Neural progenitor cell (in vitro differentiated cells): ENCODE measurements around the gene PINLYP. TPM values are rescaled to one million over a fixed set of nuclear protein-coding genes. Genes with fewer than 3 reads are reported as not detected.

Experiments
- DNase-seq: peaks from one replicate; pipeline ENCODE4 v3.0.0-alpha.2; 2016; ENCODE audit warnings: low spot score
- H2AFZ ChIP-seq: fragments of 200-600 bp; sonication (generic); replicated peaks from 2 replicates; pipeline ENCODE4 v1.6.1; 2016; ENCODE audit warnings: antibody characterized with exemption
- H3F3A ChIP-seq: fragments of 200-600 bp; sonication (generic); 2 replicates; pipeline ENCODE4 v1.6.1; 2016; ENCODE audit warnings: antibody characterized with exemption, low read depth
- H3K27ac ChIP-seq: fragments of 200-600 bp; sonication (generic); 2 replicates; pipeline ENCODE4 v1.5.1; 2016; ENCODE audit warnings: mild to moderate bottlenecking
- H3K27me3 ChIP-seq: fragments of 200-600 bp; sonication (generic); 2 replicates; pipeline ENCODE4 v1.6.1; 2016; ENCODE audit warnings: mild to moderate bottlenecking, moderate library complexity
- H3K36me3 ChIP-seq: fragments of 200-600 bp; sonication (generic); 2 replicates; pipeline ENCODE4 v1.5.1; 2016
- H3K4me1 ChIP-seq: fragments of 200-600 bp; sonication (generic); 2 replicates; pipeline ENCODE4 v1.6.1; 2016; ENCODE audit warnings: mixed run types
- H3K4me2 ChIP-seq: fragments of 200-600 bp; sonication (generic); 2 replicates; pipeline ENCODE4 v1.6.1; 2016
- H3K4me3 ChIP-seq: fragments of 200-600 bp; sonication (generic); 2 replicates; pipeline ENCODE4 v1.5.1; 2016
- H3K79me2 ChIP-seq: fragments of 200-600 bp; sonication (generic); 2 replicates; pipeline ENCODE4 v1.6.1; 2016; ENCODE audit warnings: low read depth
- H3K9ac ChIP-seq: fragments of 200-600 bp; sonication (generic); 2 replicates; pipeline ENCODE4 v1.6.1; 2016
- H3K9me3 ChIP-seq: fragments of 200-600 bp; sonication (generic); 2 replicates; pipeline ENCODE4 v1.5.1; 2016; ENCODE audit warnings: low read depth
- H4K20me1 ChIP-seq: fragments of 200-600 bp; sonication (generic); 2 replicates; pipeline ENCODE4 v1.6.1; 2016; ENCODE audit warnings: low read depth
- H3K27ac Mint-ChIP-seq: 3 replicates; pipeline ENCODE4 v1.8.0; 2021; ENCODE audit warnings: mixed read lengths
- H3K27me3 Mint-ChIP-seq: 2 replicates; pipeline ENCODE4 v1.8.0; 2022; ENCODE audit warnings: low read depth, mild to moderate bottlenecking, inconsistent platforms, moderate library complexity, mixed read lengths; ENCODE audit not compliant: insufficient read depth
- H3K36me3 Mint-ChIP-seq: 3 replicates; pipeline ENCODE4 v1.8.0; 2021; ENCODE audit warnings: mixed read lengths
- H3K4me1 Mint-ChIP-seq: 3 replicates; pipeline ENCODE4 v1.8.0; 2021; ENCODE audit warnings: mixed read lengths
- H3K4me3 Mint-ChIP-seq: 3 replicates; pipeline ENCODE4 v1.8.0; 2021; ENCODE audit warnings: mild to moderate bottlenecking, moderate library complexity, mixed read lengths
- H3K9me3 Mint-ChIP-seq: 3 replicates; pipeline ENCODE4 v1.8.0; 2020; ENCODE audit warnings: mixed read lengths
- EZH2 ChIP-seq: fragments of 200-600 bp; sonication (generic); IDR thresholded peaks from 2 replicates; pipeline ENCODE4 v1.6.1; 2017; ENCODE audit warnings: antibody characterized with exemption, mild to moderate bottlenecking, moderate library complexity
- EZH2phosphoT487 ChIP-seq: fragments of 200-600 bp; sonication (generic); IDR thresholded peaks from 2 replicates; pipeline ENCODE4 v1.6.1; 2017; ENCODE audit warnings: antibody characterized with exemption
- total RNA-seq: library from RNA; depleted of rRNA; stranded (reverse); fragments of >200 nt; gene quantifications from 2 replicates; pipeline ENCODE4 v1.2.3, GENCODE V29; 2015; ENCODE audit warnings: low replicate concordance
- TF ChIP-seq, protein P1 (sequence below): fragments of 200-600 bp; sonication (generic); IDR thresholded peaks from 2 replicates; pipeline ENCODE4 v1.5.1; 2017; ENCODE audit warnings: antibody characterized with exemption, mild to moderate bottlenecking

PINLYP gene
- total RNA-seq, 1 donor from 2014 or later, result 4.0 TPM

DNA sequence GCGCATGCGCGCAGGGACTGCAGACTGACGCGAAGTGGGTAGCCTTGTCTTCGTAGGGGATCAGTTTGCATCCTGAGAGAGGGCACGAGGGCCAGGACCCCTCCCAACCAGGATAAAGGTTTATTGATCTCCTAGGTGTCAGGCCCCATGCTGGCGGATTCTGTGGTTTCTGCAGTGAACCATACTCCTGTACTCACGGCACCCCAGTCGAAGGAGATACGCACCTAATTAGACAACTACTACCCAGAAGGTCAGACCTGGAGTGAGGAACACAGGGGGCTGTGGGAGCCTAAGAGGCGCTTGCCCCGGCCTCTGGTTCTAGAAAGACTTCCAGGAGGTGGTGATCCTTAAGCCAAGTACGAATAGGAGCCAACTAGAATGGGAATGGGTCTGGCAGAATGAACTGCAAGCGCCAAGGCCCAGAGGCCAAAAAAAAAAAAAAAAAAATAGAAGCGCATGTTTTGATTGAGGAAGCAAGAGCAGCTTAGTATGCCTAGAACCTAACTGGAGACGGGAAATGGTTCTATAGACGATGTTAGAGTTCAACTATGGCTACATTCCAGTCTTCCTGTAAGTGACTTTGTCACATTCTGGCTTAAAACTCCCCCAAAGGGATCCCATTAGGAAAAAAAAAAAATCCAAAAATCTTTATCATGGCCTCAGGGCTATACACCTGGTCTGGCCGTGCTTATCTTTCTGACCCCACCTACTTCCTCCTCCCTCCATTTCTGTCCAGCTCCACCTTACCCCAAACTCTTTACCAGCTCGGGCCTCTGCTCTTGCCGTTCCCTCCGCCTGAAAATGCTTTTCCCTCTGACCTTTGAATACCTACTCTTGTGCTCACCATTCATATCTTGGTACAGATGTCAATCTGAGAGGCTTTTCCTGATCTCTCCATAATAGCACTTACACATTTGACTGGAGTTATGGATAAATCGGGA is 44.7 kb downstream of the PINLYP start:
- Histone ChIP-seq H2AFZ (peak overlapping the region; percentile 63), H4K20me1 (peaks cover 21% of the 10 kb centered on the region), H3K27me3 (no peaks in the 10 kb centered on the region), H3K4me3 (peak overlapping the region; percentile 47), H3K27ac (peak overlapping the region; percentile 99), H3K9ac (no peak overlapping the region), H3K4me1 (peaks cover 11% of the 10 kb centered on the region), H3K79me2 (peaks cover 50% of the 10 kb centered on the region), H3K4me2 (peak overlapping the region; percentile 71), H3F3A (peaks cover 50% of the 10 kb centered on the region), H3K36me3 (no peaks in the 10 kb centered on the region), H3K9me3 (no peaks in the 10 kb centered on the region)
- no peaks in the 10 kb centered on the region for H3K9me3 Mint-ChIP-seq
- H3K4me3 Mint-ChIP-seq, result peak overlapping the region; percentile 92
- H3K4me1 Mint-ChIP-seq, result peaks cover 23% of the 10 kb centered on the region
- no peak for DNase-seq
- TF ChIP-seq, protein P1, sequence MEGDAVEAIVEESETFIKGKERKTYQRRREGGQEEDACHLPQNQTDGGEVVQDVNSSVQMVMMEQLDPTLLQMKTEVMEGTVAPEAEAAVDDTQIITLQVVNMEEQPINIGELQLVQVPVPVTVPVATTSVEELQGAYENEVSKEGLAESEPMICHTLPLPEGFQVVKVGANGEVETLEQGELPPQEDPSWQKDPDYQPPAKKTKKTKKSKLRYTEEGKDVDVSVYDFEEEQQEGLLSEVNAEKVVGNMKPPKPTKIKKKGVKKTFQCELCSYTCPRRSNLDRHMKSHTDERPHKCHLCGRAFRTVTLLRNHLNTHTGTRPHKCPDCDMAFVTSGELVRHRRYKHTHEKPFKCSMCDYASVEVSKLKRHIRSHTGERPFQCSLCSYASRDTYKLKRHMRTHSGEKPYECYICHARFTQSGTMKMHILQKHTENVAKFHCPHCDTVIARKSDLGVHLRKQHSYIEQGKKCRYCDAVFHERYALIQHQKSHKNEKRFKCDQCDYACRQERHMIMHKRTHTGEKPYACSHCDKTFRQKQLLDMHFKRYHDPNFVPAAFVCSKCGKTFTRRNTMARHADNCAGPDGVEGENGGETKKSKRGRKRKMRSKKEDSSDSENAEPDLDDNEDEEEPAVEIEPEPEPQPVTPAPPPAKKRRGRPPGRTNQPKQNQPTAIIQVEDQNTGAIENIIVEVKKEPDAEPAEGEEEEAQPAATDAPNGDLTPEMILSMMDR, result no peak
- no peak for TF ChIP-seq EZH2phosphoT487
- no peak for TF ChIP-seq EZH2
- H3K27me3 Mint-ChIP-seq, result peaks cover 3% of the 10 kb centered on the region
- peak overlapping the region; percentile 99 for H3K27ac Mint-ChIP-seq
- peaks cover 25% of the 10 kb centered on the region for H3K36me3 Mint-ChIP-seq

DNA sequence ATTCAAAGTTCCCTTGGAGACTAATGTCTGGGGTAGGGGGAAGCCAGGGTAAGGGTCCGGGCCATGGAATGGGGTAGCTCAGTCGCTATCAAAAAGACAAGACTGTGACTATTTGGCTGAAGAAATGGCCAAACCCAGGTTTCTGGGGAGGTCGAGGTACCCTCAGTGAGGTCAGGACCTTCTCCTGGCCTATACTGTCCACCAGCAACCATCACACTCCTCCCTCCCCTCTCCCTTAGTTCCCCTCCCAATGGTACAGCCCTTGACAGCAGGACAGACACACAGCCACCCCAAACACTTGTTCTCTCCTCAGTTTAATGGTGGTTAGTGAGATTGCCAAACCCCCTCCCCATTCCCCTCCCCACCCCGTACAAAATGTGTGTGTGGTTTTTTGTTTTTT is 46.5 kb downstream of the PINLYP start:
- Histone ChIP-seq H3K27ac (no peak overlapping the region), H3F3A (peaks cover 50% of the 10 kb centered on the region), H3K4me1 (peaks cover 11% of the 10 kb centered on the region), H3K36me3 (no peaks in the 10 kb centered on the region), H3K79me2 (peaks cover 32% of the 10 kb centered on the region), H3K4me3 (no peak overlapping the region), H3K27me3 (no peaks in the 10 kb centered on the region), H3K9ac (no peak overlapping the region), H4K20me1 (peaks cover 34% of the 10 kb centered on the region), H2AFZ (no peak overlapping the region), H3K4me2 (no peak overlapping the region), H3K9me3 (no peaks in the 10 kb centered on the region)
- Mint-ChIP-seq H3K4me1 (peaks cover 25% of the 10 kb centered on the region), H3K27ac (no peak overlapping the region), H3K4me3 (no peak overlapping the region), H3K9me3 (no peaks in the 10 kb centered on the region), H3K36me3 (peaks cover 25% of the 10 kb centered on the region), H3K27me3 (peaks cover 3% of the 10 kb centered on the region)
- no peak for DNase-seq
- no peak for TF ChIP-seq EZH2phosphoT487
- TF ChIP-seq EZH2, result no peak
- TF ChIP-seq, protein P1, result no peak

DNA sequence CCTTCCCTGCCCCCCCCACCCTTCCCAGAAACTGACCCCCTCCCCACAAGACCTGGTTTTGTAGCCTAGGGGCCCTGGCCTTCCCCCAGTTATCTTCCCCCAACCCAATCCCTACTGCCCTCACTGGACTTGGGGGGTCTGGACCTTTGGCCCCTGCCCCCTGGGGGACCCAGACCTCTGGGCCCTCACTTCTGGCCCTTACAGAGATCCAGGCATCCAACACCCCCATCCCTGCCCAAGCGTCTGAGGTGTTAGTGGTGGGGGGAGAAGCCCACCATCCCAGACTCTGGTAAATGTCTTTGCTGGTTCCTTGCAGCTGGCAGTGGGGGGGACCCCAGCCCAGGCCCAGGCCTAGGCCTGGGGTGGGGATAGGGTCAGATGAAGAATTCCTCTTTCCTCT is 47.4 kb downstream of the PINLYP start:
- no peak overlapping the region for H2AFZ ChIP-seq
- Mint-ChIP-seq H3K4me1 (peaks cover 29% of the 10 kb centered on the region), H3K4me3 (no peak overlapping the region), H3K36me3 (peaks cover 27% of the 10 kb centered on the region), H3K27me3 (peaks cover 3% of the 10 kb centered on the region), H3K9me3 (no peaks in the 10 kb centered on the region), H3K27ac (no peak overlapping the region)
- no peaks in the 10 kb centered on the region for H3K36me3 ChIP-seq
- H3K4me2 ChIP-seq, result no peak overlapping the region
- no peak overlapping the region for H3K27ac ChIP-seq
- TF ChIP-seq, protein P1, result no peak
- no peak for TF ChIP-seq EZH2
- TF ChIP-seq EZH2phosphoT487, result no peak
- peaks cover 23% of the 10 kb centered on the region for H3K79me2 ChIP-seq
- no peak for DNase-seq
- peaks cover 34% of the 10 kb centered on the region for H4K20me1 ChIP-seq
- H3K27me3 ChIP-seq, result no peaks in the 10 kb centered on the region
- H3K4me3 ChIP-seq, result no peak overlapping the region
- H3F3A ChIP-seq, result peaks cover 50% of the 10 kb centered on the region
- H3K4me1 ChIP-seq, result peaks cover 11% of the 10 kb centered on the region
- H3K9me3 ChIP-seq, result no peaks in the 10 kb centered on the region
- no peak overlapping the region for H3K9ac ChIP-seq
